Epithelial cell of esophagus (primary cell): ENCODE results near the gene DOC2A.
"Not testable (repeated sequence)": the region's sequence is repeated elsewhere in the genome, so short reads cannot be mapped to it uniquely, and the experiment has no call there.

Experiments
- DNase-seq: peaks from one replicate; pipeline ENCODE4 v3.0.0; 2010; ENCODE audit warnings: low read depth
- H3K4me3 ChIP-seq: 2 replicates; pipeline ENCODE4 v1.5.1; 2011; ENCODE audit warnings: mild to moderate bottlenecking, low read length, control low read depth
- CTCF ChIP-seq: IDR thresholded peaks from 2 replicates; pipeline ENCODE4 v1.5.1; 2011; ENCODE audit warnings: low read depth, mild to moderate bottlenecking, low read length, control low read depth, inconsistent platforms; ENCODE audit not compliant: insufficient read depth; ENCODE audit errors: missing control alignments

The DOC2A gene

GRCh38 chr16:30026449-30026848 lies 15.6 kb upstream of the DOC2A start:
- DNase-seq, result no peak
- no peak for TF ChIP-seq CTCF
- H3K4me3 ChIP-seq, result no peak overlapping the region

DNA sequence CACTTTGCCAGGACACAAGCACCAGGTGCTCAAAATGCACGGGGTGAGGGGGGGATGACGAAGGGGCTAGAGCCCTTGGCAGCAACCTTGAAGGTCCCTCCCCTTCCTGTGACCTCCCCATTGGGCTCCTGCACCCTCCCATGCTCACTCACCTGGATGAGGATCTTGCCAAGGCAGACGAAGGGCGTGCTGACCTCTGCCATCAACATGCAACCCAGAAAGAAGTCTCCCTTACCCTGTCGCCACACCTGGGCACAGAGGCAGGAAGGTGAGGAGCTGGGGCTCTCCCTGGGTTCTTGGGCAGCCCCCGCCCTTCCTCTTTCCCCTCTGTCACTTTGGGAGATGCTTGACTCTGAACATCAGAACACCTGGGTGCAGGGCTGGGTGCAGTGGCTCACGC lies 14.7 kb upstream of the DOC2A start:
- no peak overlapping the region for H3K4me3 ChIP-seq
- no peak for TF ChIP-seq CTCF
- no peak for DNase-seq

- no peak for DNase-seq
- no peak overlapping the region for H3K4me3 ChIP-seq
- no peak for TF ChIP-seq CTCF
Measured at GRCh38 chr16:30025156-30025555, 14.3 kb upstream of the DOC2A start.

GRCh38 chr16:30024451-30024850 lies 13.6 kb upstream of the DOC2A start:
- H3K4me3 ChIP-seq, result no peak overlapping the region
- no peak for DNase-seq
- no peak for TF ChIP-seq CTCF

DNA sequence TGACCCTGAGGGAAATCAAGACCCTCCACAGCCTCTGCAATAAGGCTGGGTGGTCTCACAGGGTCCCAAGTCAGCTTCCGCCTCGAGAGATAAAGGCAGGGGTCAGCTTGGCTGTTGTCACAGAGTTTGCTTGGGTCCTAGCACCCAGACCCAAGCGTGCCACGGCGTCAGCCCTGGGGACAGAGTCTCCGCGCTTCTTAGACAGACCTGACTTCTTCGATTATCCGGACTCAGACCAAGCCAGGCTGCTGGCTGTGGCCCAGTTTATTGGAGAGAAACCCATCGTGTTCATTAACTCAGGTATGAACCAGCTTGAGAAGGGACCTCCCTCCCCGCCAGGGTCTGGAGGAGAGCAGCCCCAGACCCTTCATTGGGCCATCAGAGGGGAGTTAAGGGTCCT lies 12.8 kb upstream of the DOC2A start:
- TF ChIP-seq CTCF, result no peak
- no peak overlapping the region for H3K4me3 ChIP-seq
- DNase-seq, result no peak

GRCh38 chr16:30022887-30023286 lies 12.1 kb upstream of the DOC2A start, which contains the start of gene C16orf92:
Gene C16orf92, plus strand, starts transcription at chr16:30023198. Its CDS starts 143 bp downstream, at chr16:30023341.
- H3K4me3 ChIP-seq, result no peak within 1 kb of the TSS
- DNase-seq, result no peak
- no peak for TF ChIP-seq CTCF

DNA sequence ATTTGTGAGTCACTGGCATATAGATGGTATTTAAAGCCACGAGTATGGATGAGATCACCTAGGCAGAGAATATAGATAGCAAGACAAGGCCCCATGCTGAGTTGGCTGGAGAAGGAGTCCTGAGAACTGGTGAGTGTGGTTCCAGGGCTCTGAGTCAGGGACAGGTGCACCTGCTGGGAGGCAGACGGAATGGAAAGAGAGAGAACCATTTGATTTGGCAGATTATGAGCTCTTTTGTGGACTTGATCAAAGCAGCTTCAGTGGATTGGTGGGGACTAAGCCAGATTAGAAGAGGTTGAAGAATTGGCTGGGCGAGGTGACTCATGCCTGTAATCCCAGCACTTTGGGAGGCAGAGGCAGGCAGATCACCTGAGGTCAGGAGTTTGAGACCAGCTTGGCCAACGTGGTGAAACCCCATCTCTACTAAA lies 7.9 kb upstream of the DOC2A start:
- TF ChIP-seq CTCF, result no peak
- DNase-seq, result peak; percentile 61
- no peak overlapping the region for H3K4me3 ChIP-seq

GRCh38 chr16:30017937-30018336 lies 7.1 kb upstream of the DOC2A start:
- not testable (repeated sequence) for DNase-seq, H3K4me3 ChIP-seq
